Activated CD4-positive, alpha-beta T cell treated with anti-CD3 and anti-CD28 coated beads for 4 hours (primary cell): Measurements from ENCODE around the gene COL2A1.
A peak's percentile ranks its signal among the peaks of the same experiment; 100 is the strongest.

ENCODE experiments used
- DNase-seq, 2 donors: peaks; one replicate each; pipeline ENCODE4 v3.0.0-alpha.2; 2020

COL2A1 gene

GRCh38 chr12:48004053-48004941 lies at the start of gene COL2A1:
COL2A1 (minus strand) TSS chr12:48004476; CDS start chr12:48004321, 155 bp downstream.
- DNase-seq = peak in 1 of 2 donors; percentile 5

GRCh38 chr12:48053883-48054282 lies 49.6 kb upstream of the COL2A1 start:
- DNase-seq = no peak

GRCh38 chr12:48053122-48053521 lies 48.8 kb upstream of the COL2A1 start:
- no peak for DNase-seq

GRCh38 chr12:48051681-48052080 lies 47.4 kb upstream of the COL2A1 start:
- DNase-seq = no peak

- no peak for DNase-seq
Measured at GRCh38 chr12:48050174-48050573, 45.9 kb upstream of the COL2A1 start.

GRCh38 chr12:48045965-48046518 lies 41.8 kb upstream of the COL2A1 start:
- no peak for DNase-seq

GRCh38 chr12:48045061-48045846 lies 41.0 kb upstream of the COL2A1 start:
- DNase-seq = no peak

- no peak for DNase-seq
Measured at GRCh38 chr12:48044396-48044795, 40.1 kb upstream of the COL2A1 start.

- DNase-seq = no peak
Measured at GRCh38 chr12:48043771-48044170, 39.5 kb upstream of the COL2A1 start.

- DNase-seq = no peak
Measured at GRCh38 chr12:48041591-48042423, 37.5 kb upstream of the COL2A1 start.

GRCh38 chr12:48040354-48040753 lies 36.1 kb upstream of the COL2A1 start:
- DNase-seq = no peak

- DNase-seq = no peak
Measured at GRCh38 chr12:48039151-48039550, 34.9 kb upstream of the COL2A1 start.

GRCh38 chr12:48038085-48038484 lies 33.8 kb upstream of the COL2A1 start:
- no peak for DNase-seq

GRCh38 chr12:48037267-48037915 lies 33.1 kb upstream of the COL2A1 start:
- DNase-seq = no peak

GRCh38 chr12:48036818-48037217 lies 32.5 kb upstream of the COL2A1 start:
- no peak for DNase-seq

GRCh38 chr12:48034835-48035805 lies 30.8 kb upstream of the COL2A1 start:
- DNase-seq = no peak

GRCh38 chr12:48033451-48033850 lies 29.2 kb upstream of the COL2A1 start:
- DNase-seq = no peak

- DNase-seq = no peak
Measured at GRCh38 chr12:48032597-48032996, 28.3 kb upstream of the COL2A1 start.

- DNase-seq = no peak
Measured at GRCh38 chr12:48031135-48031960, 27.1 kb upstream of the COL2A1 start.

- no peak for DNase-seq
Measured at GRCh38 chr12:48030173-48030650, 25.9 kb upstream of the COL2A1 start.
